ENCODE results near the gene BYSL. TPM values are rescaled to one million over a fixed set of nuclear protein-coding genes. Genes with fewer than 3 reads are reported as not detected.

Gene BYSL
- total RNA-seq, 2 experiments from 2014 or later = 36.1 to 54.5 TPM

DNA sequence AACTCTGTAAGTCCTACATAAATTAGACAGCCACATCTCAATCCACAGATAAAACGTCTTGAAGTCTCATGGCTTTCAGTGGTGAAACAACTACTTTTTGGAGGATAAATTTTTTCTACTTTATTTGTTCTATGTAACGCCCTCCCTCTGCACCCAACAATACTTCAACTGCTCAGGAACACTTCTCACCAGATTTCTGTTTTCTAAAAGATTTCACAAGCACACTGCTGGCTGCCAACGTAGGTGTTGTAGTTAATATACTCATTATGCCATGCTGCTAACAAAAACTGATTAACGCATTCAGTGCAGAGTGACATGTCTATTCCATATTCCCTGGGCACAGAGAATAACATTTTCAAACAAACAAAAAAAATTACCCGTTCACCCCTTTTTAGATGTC is 36.3 kb upstream of the BYSL start:
- Histone ChIP-seq H3K4me2 (ENCODE audit: low read length) (no peak overlapping the region), H3K36me3 (ENCODE audit: insufficient read depth, low read length) (peaks cover 5% of the 10 kb centered on the region; the same call in 1 of the 2 replicates), H3K4me1 (ENCODE audit: insufficient read depth, low read length, poor library complexity, severe bottlenecking) (no peaks in the 10 kb centered on the region), H3K27ac (ENCODE audit: low read depth, low read length, poor library complexity, severe bottlenecking) (no peak overlapping the region), H4K20me1 (ENCODE audit: insufficient read depth, low read length) (no peaks in the 10 kb centered on the region), H3K79me2 (ENCODE audit: insufficient read depth, low read depth, low read length) (no peaks in the 10 kb centered on the region), H2AFZ (ENCODE audit: low read length) (no peak overlapping the region), H3K4me3 (ENCODE audit: low read depth, low read length, poor library complexity, severe bottlenecking) (no peak overlapping the region), H3K9me2 (ENCODE audit: insufficient read depth, low read length) (no peaks in the 10 kb centered on the region), H3K9me3 (ENCODE audit: low read length) (no peaks in the 10 kb centered on the region)
- ChIA-PET CTCF (ENCODE audit: unreplicated experiment) (no interaction called here), POLR2A (no interaction called here)
- intact Hi-C loops (cut with micrococcal nuclease; ENCODE audit: unreplicated experiment) = no loop called here
- BruUV-seq (replicated peaks) = no TSS peak
- TF ChIP-seq EZH2phosphoT487 (IDR thresholded peaks at IDR 0.05; ENCODE audit: borderline replicate concordance, low read depth, low read length) = no peak
- TF ChIP-seq, protein P1, sequence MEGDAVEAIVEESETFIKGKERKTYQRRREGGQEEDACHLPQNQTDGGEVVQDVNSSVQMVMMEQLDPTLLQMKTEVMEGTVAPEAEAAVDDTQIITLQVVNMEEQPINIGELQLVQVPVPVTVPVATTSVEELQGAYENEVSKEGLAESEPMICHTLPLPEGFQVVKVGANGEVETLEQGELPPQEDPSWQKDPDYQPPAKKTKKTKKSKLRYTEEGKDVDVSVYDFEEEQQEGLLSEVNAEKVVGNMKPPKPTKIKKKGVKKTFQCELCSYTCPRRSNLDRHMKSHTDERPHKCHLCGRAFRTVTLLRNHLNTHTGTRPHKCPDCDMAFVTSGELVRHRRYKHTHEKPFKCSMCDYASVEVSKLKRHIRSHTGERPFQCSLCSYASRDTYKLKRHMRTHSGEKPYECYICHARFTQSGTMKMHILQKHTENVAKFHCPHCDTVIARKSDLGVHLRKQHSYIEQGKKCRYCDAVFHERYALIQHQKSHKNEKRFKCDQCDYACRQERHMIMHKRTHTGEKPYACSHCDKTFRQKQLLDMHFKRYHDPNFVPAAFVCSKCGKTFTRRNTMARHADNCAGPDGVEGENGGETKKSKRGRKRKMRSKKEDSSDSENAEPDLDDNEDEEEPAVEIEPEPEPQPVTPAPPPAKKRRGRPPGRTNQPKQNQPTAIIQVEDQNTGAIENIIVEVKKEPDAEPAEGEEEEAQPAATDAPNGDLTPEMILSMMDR (conservative IDR thresholded peaks at IDR 0.05; ENCODE audit: low read length) = no peak
- no peak for DNase-seq (ENCODE audit: low spot score)

- TF ChIP-seq, protein P1 (conservative IDR thresholded peaks at IDR 0.05; ENCODE audit: low read length) = no peak
- no peak for TF ChIP-seq EZH2phosphoT487 (IDR thresholded peaks at IDR 0.05; ENCODE audit: borderline replicate concordance, low read depth, low read length)
- Histone ChIP-seq H3K4me2 (ENCODE audit: low read length) (no peak overlapping the region), H2AFZ (ENCODE audit: low read length) (no peak overlapping the region), H3K4me1 (ENCODE audit: insufficient read depth, low read length, poor library complexity, severe bottlenecking) (no peaks in the 10 kb centered on the region), H4K20me1 (ENCODE audit: insufficient read depth, low read length) (no peaks in the 10 kb centered on the region), H3K9me3 (ENCODE audit: low read length) (no peaks in the 10 kb centered on the region), H3K4me3 (ENCODE audit: low read depth, low read length, poor library complexity, severe bottlenecking) (no peak overlapping the region), H3K36me3 (ENCODE audit: insufficient read depth, low read length) (peaks cover 13% of the 10 kb centered on the region), H3K79me2 (ENCODE audit: insufficient read depth, low read depth, low read length) (0 out of 2 replicates have a peak, but pooled peaks cover 2% of the 10 kb centered on the region), H3K27ac (ENCODE audit: low read depth, low read length, poor library complexity, severe bottlenecking) (no peak overlapping the region), H3K9me2 (ENCODE audit: insufficient read depth, low read length) (no peaks in the 10 kb centered on the region)
- no TSS peak for BruUV-seq (replicated peaks)
- ChIA-PET CTCF (ENCODE audit: unreplicated experiment) (no interaction called here), POLR2A (no interaction called here)
- intact Hi-C loops (cut with micrococcal nuclease; ENCODE audit: unreplicated experiment) = no loop called here
- DNase-seq (ENCODE audit: low spot score) = no peak
Measured at GRCh38 chr6:41885930-41886329, 35.4 kb upstream of the BYSL start.

DNA sequence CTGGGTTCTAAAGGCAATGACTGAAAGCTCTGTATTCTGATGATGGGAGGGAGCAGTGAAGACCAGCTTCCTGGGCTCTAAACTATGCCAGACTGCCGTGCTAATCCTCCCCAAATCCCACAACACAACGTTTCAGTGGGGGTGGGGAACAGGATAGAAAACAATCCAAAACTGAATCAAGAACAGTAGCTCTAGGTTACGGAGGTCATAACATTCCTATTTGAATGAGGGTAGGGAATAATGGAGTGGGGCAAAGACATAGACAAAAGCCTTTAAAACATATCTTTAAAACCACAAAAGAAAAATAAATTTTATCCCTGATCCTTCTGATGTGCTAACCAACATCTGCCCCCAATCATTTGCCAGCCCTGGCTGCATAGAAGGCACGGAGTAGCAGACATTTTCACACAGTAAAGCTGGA is 34.0 kb upstream of the BYSL start:
- intact Hi-C loops (cut with micrococcal nuclease; ENCODE audit: unreplicated experiment) = no loop called here

More for the DNA sequence above, 34.0 kb upstream of the BYSL start:
- DNase-seq (ENCODE audit: low spot score) = no peak
- H3K9me2 ChIP-seq (ENCODE audit: insufficient read depth, low read length) = no peaks in the 10 kb centered on the region
- no TSS peak for BruUV-seq (replicated peaks)
- H3K79me2 ChIP-seq (ENCODE audit: insufficient read depth, low read depth, low read length) = peaks cover 15% of the 10 kb centered on the region; the same call in 1 of the 2 replicates
- ChIA-PET CTCF (ENCODE audit: unreplicated experiment) (no interaction called here), POLR2A (interaction anchor here (0.7 to 1.5 kb wide), 4 partner anchors 9 to 103 kb away, joined by 3 to 5 read pairs (median 4); no protein-coding TSS in a partner anchor)
- no peak overlapping the region for H3K4me2 ChIP-seq (ENCODE audit: low read length)
- peaks cover 13% of the 10 kb centered on the region for H3K36me3 ChIP-seq (ENCODE audit: insufficient read depth, low read length)
- TF ChIP-seq EZH2phosphoT487 (IDR thresholded peaks at IDR 0.05; ENCODE audit: borderline replicate concordance, low read depth, low read length) = no peak
- TF ChIP-seq, protein P1 (conservative IDR thresholded peaks at IDR 0.05; ENCODE audit: low read length) = no peak
- no peak overlapping the region for H3K27ac ChIP-seq (ENCODE audit: low read depth, low read length, poor library complexity, severe bottlenecking)
- H3K4me1 ChIP-seq (ENCODE audit: insufficient read depth, low read length, poor library complexity, severe bottlenecking) = no peaks in the 10 kb centered on the region
- no peak overlapping the region for H3K4me3 ChIP-seq (ENCODE audit: low read depth, low read length, poor library complexity, severe bottlenecking)
- H2AFZ ChIP-seq (ENCODE audit: low read length) = no peak overlapping the region
- H3K9me3 ChIP-seq (ENCODE audit: low read length) = no peaks in the 10 kb centered on the region
- no peaks in the 10 kb centered on the region for H4K20me1 ChIP-seq (ENCODE audit: insufficient read depth, low read length)
